GM23248 (cell line): ENCODE results near the gene PLEKHG4. TPM values are rescaled to one million over a fixed set of nuclear protein-coding genes. Genes with fewer than 3 reads are reported as not detected.

ENCODE experiments used
- DNase-seq: peaks from one replicate; pipeline ENCODE4 v3.0.0-alpha.2; 2015
- H2AFZ ChIP-seq: fragments of 200-600 bp; sonication (generic); 2 replicates; pipeline ENCODE4 v1.6.1; 2016; ENCODE audit warnings: antibody characterized with exemption
- H3F3A ChIP-seq: fragments of 200-600 bp; sonication (generic); 2 replicates; pipeline ENCODE4 v1.6.1; 2016; ENCODE audit warnings: mild to moderate bottlenecking, antibody characterized with exemption, mixed run types; ENCODE audit not compliant: insufficient read depth
- H3K27ac ChIP-seq: fragments of 200-600 bp; sonication (generic); 2 replicates; pipeline ENCODE4 v1.5.1; 2016; ENCODE audit warnings: mild to moderate bottlenecking
- H3K27me3 ChIP-seq: fragments of 200-600 bp; sonication (generic); replicated peaks from 2 replicates; pipeline ENCODE4 v1.6.1; 2016; ENCODE audit warnings: mild to moderate bottlenecking; ENCODE audit not compliant: insufficient read depth
- H3K36me3 ChIP-seq: fragments of 200-600 bp; sonication (generic); 2 replicates; pipeline ENCODE4 v1.6.1; 2016; ENCODE audit warnings: low read depth, mild to moderate bottlenecking
- H3K4me1 ChIP-seq: fragments of 200-600 bp; sonication (generic); 2 replicates; pipeline ENCODE4 v1.6.1; 2016; ENCODE audit warnings: mild to moderate bottlenecking; ENCODE audit not compliant: insufficient read depth
- H3K4me2 ChIP-seq: fragments of 200-600 bp; sonication (generic); one replicate; pipeline ENCODE4 v1.6.1; 2016; ENCODE audit warnings: mild to moderate bottlenecking; ENCODE audit not compliant: unreplicated experiment
- H3K4me3 ChIP-seq: fragments of 200-600 bp; sonication (generic); 2 replicates; pipeline ENCODE4 v1.5.1; 2016; ENCODE audit warnings: mild to moderate bottlenecking
- H3K79me2 ChIP-seq: fragments of 200-600 bp; sonication (generic); 2 replicates; pipeline ENCODE4 v1.6.1; 2016; ENCODE audit warnings: mild to moderate bottlenecking; ENCODE audit not compliant: insufficient read depth
- H3K9ac ChIP-seq: fragments of 200-600 bp; sonication (generic); 2 replicates; pipeline ENCODE4 v1.6.1; 2016; ENCODE audit warnings: mild to moderate bottlenecking
- H3K9me2 ChIP-seq: fragments of 200-600 bp; sonication (generic); 2 replicates; pipeline ENCODE4 v1.6.1; 2016; ENCODE audit warnings: mixed run types, mild to moderate bottlenecking, moderate library complexity; ENCODE audit not compliant: insufficient read depth
- H3K9me3 ChIP-seq: fragments of 200-600 bp; sonication (generic); one replicate; pipeline ENCODE4 v1.6.1; 2017; ENCODE audit warnings: low read depth
- H4K20me1 ChIP-seq: fragments of 200-600 bp; sonication (generic); 2 replicates; pipeline ENCODE4 v1.6.0; 2016; ENCODE audit not compliant: insufficient read depth
- EZH2 ChIP-seq: fragments of 200-600 bp; sonication (generic); IDR thresholded peaks from 2 replicates; pipeline ENCODE4 v1.6.1; 2018; ENCODE audit warnings: antibody characterized with exemption, mild to moderate bottlenecking; ENCODE audit not compliant: insufficient read depth, poor library complexity, severe bottlenecking
- EZH2phosphoT487 ChIP-seq: fragments of 200-600 bp; sonication (generic); IDR thresholded peaks from 2 replicates; pipeline ENCODE4 v1.6.1; 2018; ENCODE audit warnings: antibody characterized with exemption, moderate library complexity, mild to moderate bottlenecking, low read depth; ENCODE audit not compliant: insufficient read depth
- WGBS, 2 experiments: methylation state at CpG; one replicate each; pipeline ENCODE4 v1.1.6; 2015 to 2017; ENCODE audit warnings: low lambda C conversion rate in 2 of 2, low coverage in 1 of 2; ENCODE audit errors: missing lambda C conversion rate in 2 of 2; 5-methylcytosine and 5-hydroxymethylcytosine counted together
- in situ Hi-C: fragments of 300-500 bp; cut with MboI; formaldehyde crosslinking; loops from 2 replicates; pipeline ENCODE4 v1.15.0; 2020
- polyA plus RNA-seq: library from polyadenylated mRNA; unstranded; fragments of >200 nt; fragmentation: Nextera tagmentation; extraction: Ambion mirVana; gene quantifications from 2 replicates; pipeline ENCODE4 v1.2.1, GENCODE V29; 2016
- total RNA-seq: library from RNA; depleted of rRNA; stranded (reverse); fragments of >200 nt; shearing (Covaris generic); gene quantifications from 2 replicates; pipeline ENCODE4 v1.2.3, GENCODE V29; 2014

Gene PLEKHG4
- total and polyA plus RNA-seq, 2 experiments from 2014 or later: 12.5 to 24.2 TPM

GRCh38 chr16:67237396-67238277 is 41.7 kb upstream of the PLEKHG4 start:
- Histone ChIP-seq H3K4me1 (peaks cover 28% of the 10 kb centered on the region), H3K27me3 (no peaks in the 10 kb centered on the region), H3K4me2 (no peak overlapping the region), H3K27ac (no peak overlapping the region), H3F3A (peaks cover 27% of the 10 kb centered on the region), H3K9me3 (no peaks in the 10 kb centered on the region), H2AFZ (no peak overlapping the region), H3K4me3 (no peak overlapping the region), H3K9me2 (no peaks in the 10 kb centered on the region), H4K20me1 (no peaks in the 10 kb centered on the region), H3K79me2 (peaks cover 20% of the 10 kb centered on the region), H3K36me3 (no peaks in the 10 kb centered on the region), H3K9ac (no peak overlapping the region)
- TF ChIP-seq EZH2: no peak
- TF ChIP-seq EZH2phosphoT487: no peak
- DNase-seq: no peak
- in situ Hi-C loops: no loop called here
- WGBS, 2 experiments: 92% methylated on average over 15 to 16 of the region's 16 CpGs

DNA sequence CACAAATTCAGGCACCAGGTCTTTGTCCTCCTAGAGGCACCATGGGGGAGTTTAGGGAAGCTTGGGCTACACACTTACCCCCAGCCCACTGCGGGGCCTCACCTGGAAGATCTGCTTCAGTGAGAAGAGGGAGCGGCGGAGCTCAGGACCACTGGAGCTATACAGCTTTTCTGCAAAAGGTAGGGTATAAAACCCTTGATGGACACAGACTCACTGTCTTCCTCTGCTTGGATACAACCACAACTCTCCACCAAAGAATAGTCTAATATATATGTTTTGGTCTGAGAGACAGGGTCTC is 41.1 kb upstream of the PLEKHG4 start:
- H3K27me3 ChIP-seq: no peaks in the 10 kb centered on the region
- peaks cover 32% of the 10 kb centered on the region for H3K4me1 ChIP-seq
- no peak overlapping the region for H2AFZ ChIP-seq
- peaks cover 26% of the 10 kb centered on the region for H3K79me2 ChIP-seq
- H3K4me3 ChIP-seq: no peak overlapping the region
- DNase-seq: no peak
- no peaks in the 10 kb centered on the region for H4K20me1 ChIP-seq
- H3K9ac ChIP-seq: no peak overlapping the region
- H3K4me2 ChIP-seq: no peak overlapping the region
- TF ChIP-seq EZH2phosphoT487: no peak
- no peak for TF ChIP-seq EZH2
- H3K36me3 ChIP-seq: no peaks in the 10 kb centered on the region
- no peaks in the 10 kb centered on the region for H3K9me2 ChIP-seq
- in situ Hi-C loops: no loop called here
- peaks cover 30% of the 10 kb centered on the region for H3F3A ChIP-seq
- H3K9me3 ChIP-seq: no peaks in the 10 kb centered on the region
- 97 to 100% methylated on average over 3 of the region's 3 CpGs for WGBS, 2 experiments
- H3K27ac ChIP-seq: no peak overlapping the region

- Histone ChIP-seq H3K9ac (no peak overlapping the region), H3K4me2 (no peak overlapping the region), H3K9me3 (no peaks in the 10 kb centered on the region), H2AFZ (no peak overlapping the region), H3K4me3 (no peak overlapping the region), H3K79me2 (peaks cover 33% of the 10 kb centered on the region), H3K9me2 (no peaks in the 10 kb centered on the region), H3K36me3 (no peaks in the 10 kb centered on the region), H4K20me1 (no peaks in the 10 kb centered on the region), H3K4me1 (peaks cover 39% of the 10 kb centered on the region), H3K27ac (no peak overlapping the region), H3F3A (peaks cover 35% of the 10 kb centered on the region), H3K27me3 (no peaks in the 10 kb centered on the region)
- in situ Hi-C loops: no loop called here
- WGBS, 2 experiments: 83 to 89% methylated on average over 9 of the region's 9 CpGs
- TF ChIP-seq EZH2: no peak
- no peak for TF ChIP-seq EZH2phosphoT487
- no peak for DNase-seq
Measured at GRCh38 chr16:67238806-67239470, 40.4 kb upstream of the PLEKHG4 start.

DNA sequence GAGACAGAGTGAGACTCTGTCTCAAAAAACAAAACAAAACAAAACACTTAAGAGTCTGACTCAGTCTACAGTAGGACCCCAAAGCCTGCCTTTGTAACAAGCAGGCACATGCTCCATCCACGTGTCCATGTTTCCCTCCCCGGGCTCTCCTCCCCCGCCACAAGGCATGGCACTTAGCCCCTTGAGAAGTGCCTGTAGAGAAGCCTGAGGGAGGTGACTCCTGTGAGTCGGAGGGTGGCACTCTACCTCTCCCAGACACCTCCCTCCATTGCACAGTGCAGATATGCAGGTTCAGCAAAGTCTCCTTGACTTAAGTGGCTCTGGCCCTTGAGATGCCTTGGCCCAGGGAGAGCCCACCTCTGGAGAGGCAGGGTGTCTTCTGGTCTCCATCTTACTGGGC is 38.8 kb upstream of the PLEKHG4 start:
- peak overlapping the region; percentile 95 for H3K27ac ChIP-seq
- 46 to 48% methylated on average over 4 of the region's 4 CpGs for WGBS, 2 experiments
- no peaks in the 10 kb centered on the region for H3K9me2 ChIP-seq
- peak; percentile 61 for DNase-seq
- no peaks in the 10 kb centered on the region for H4K20me1 ChIP-seq
- no peaks in the 10 kb centered on the region for H3K36me3 ChIP-seq
- no peak overlapping the region for H2AFZ ChIP-seq
- TF ChIP-seq EZH2 (no peak), EZH2phosphoT487 (no peak)
- no peaks in the 10 kb centered on the region for H3K9me3 ChIP-seq
- peaks cover 51% of the 10 kb centered on the region for H3F3A ChIP-seq
- H3K9ac ChIP-seq: peak overlapping the region; percentile 79
- peaks cover 36% of the 10 kb centered on the region for H3K79me2 ChIP-seq
- no peaks in the 10 kb centered on the region for H3K27me3 ChIP-seq
- no peak overlapping the region for H3K4me3 ChIP-seq
- H3K4me2 ChIP-seq: peak overlapping the region; percentile 20
- peaks cover 55% of the 10 kb centered on the region for H3K4me1 ChIP-seq
- in situ Hi-C loops: no loop called here
